Activated gamma-delta T cell treated with Interleukin-2 at 50 U/mL for 16 hours (primary cell): Measurements from ENCODE around the gene PPP1R14C.
"Not testable (repeated sequence)": the region's sequence is repeated elsewhere in the genome, so short reads cannot be mapped to it uniquely, and the experiment has no call there.

ENCODE experiments used
- DNase-seq: peaks from one replicate; pipeline ENCODE4 v3.0.0-alpha.2; 2020

The PPP1R14C gene

GRCh38 chr6:150228072-150228733 lies 85.4 kb downstream of the PPP1R14C start:
- no peak for DNase-seq

DNA sequence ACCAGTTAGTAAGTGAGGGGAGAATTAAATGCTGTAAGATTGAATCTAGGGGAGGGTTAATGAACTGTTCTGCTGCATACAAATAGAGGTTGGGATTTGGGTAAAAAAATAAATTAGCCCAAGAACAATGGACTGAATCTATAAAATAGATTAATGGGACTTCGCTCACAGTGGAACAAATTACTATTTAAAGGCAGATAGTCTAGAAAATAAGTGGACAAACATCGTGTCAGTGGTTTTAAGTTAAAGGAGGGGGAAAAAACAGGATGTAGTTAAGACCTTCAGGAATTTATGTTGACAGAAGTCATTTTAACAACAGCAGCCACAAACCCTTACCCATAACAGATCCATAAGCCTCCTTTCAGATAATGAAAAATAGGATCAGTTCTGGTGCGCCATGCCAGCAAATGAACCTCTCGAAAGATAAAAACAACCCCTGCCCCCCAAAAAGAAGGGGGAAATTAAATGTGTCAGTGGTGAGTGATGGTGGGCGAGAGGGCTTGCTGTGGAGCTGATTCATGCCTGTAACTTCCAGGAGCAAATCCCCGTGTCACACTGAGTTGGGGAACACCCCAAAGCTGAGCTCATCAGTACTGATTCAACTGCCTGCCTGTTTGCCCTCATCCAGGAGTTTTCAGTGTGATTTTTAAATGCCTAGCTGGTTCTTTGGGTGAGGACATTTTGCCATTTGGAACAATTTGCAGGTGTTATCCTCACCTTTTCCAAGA lies 86.8 kb downstream of the PPP1R14C start:
- no peak for DNase-seq

DNA sequence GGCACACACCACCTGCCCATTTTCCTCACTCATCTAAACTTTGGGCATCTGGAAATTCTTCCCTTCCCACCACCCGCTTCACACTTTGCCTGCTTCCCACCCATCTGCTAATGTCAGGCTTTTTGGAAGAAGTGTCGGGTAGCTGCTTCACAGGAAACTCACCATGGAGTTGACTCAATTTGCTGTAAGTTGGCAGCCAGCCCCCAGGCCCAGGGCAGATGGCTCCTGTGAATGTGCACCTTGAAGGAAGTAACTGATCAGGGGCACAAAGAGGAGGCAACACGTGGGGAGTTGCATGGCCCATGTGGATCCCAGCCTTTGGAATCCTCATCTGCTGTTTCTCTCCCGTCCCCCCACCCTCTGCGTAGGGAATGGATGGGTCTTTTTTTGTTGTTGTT lies 87.3 kb downstream of the PPP1R14C start:
- DNase-seq, result no peak

DNA sequence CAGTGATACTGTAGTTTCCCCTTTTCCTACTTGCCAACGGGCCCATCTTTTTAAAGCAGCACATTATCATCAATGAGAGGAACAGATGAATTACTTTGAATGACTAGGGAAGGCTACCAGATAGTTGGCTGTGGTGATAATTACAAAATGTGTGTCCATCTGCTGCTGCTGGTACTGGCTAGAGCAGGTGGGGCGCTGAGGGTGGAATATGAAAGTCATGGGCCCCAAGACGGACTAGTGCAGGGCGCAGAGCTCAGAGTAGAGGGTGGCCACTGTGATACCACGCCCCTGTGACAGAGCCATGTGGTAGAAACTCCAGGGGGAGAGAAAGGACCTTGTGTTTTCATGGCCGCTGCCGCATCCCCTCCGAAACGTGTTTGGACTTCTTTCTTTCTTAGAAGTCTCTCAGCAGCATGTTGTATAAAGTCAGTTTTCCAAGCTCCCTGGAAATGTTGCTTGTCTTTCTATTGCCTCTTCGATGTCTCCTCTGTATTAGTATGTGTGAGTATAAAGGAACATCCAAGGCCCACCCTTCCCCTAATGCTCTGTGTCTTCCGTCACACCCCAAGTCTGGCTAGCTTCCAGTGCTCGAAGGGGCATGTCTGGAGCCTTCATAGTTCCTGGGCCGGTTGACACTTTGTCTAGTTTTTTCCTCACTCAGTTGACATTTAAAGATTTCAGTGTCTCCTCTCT lies 88.1 kb downstream of the PPP1R14C start:
- DNase-seq, result no peak

DNA sequence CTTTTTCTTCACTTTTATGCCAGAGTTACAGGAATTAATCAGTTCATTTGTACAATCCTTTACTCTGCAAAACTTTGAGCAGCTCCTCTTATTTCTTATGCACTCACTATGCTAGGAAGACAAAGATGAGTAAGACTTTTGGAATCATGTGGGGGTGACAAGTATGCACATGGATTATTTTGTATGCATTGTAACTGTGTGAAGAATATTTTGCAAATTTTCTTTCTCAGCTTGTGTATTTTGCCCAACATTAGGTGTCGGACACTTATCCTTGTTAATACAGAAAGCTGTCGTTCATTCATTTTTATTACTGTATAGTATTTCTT lies 88.6 kb downstream of the PPP1R14C start:
- DNase-seq, result no peak

- no peak for DNase-seq
Observed at GRCh38 chr6:150233843-150234269, 91.0 kb downstream of the PPP1R14C start.

- no peak for DNase-seq
Observed at GRCh38 chr6:150235218-150235617, 92.4 kb downstream of the PPP1R14C start.

- DNase-seq, result no peak
Observed at GRCh38 chr6:150236114-150236513, 93.3 kb downstream of the PPP1R14C start.

- DNase-seq, result no peak
Observed at GRCh38 chr6:150236544-150236943, 93.7 kb downstream of the PPP1R14C start.

- DNase-seq, result no peak
Observed at GRCh38 chr6:150237626-150238025, 94.8 kb downstream of the PPP1R14C start.

DNA sequence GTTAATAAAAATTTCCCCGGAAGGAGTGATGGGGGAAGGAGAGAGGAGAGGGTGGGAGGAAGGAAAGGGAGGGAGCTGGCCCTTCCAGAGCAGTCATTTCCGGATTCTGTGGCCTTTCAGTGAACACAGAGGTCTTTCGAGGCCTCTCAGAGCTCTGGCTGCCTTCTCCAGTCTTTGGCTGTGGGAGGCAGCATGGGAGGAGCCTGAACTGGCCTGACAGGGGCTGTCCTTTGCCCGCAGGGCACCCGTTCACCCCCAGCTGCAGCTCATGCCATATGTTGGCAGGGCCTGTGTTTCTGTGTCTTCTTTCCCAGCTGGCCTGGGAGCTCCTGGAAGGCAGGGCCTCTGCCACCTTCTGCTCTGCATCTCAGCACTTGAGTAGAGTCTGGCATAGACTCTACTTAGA lies 95.5 kb downstream of the PPP1R14C start:
- DNase-seq, result no peak

DNA sequence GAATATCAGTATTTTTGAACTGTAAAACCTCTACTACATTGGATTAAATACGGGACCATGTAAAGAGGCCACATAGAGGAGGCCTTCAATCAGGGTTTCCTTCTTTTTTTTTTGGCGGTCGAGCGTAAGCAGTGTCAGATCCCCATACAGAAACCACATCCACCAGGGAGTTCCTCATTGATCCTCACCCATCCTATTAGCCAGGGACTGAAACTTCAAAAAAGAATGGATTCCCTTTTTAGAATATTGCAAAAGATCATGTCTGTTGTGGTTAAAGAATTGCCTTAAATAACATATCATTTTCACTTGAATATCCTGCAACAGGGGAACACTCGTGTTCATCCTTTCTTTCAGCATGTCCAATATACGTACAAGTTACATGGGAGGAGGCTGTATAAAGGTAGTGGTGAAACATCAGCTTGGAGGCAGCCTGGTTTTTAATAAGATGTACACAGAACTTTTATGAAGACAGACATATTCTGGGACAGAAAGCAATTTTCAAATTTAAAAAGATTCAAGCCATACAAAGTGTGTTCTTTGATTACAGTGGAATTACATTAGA lies 96.1 kb downstream of the PPP1R14C start:
- DNase-seq, result no peak

GRCh38 chr6:150241756-150242155 lies 98.9 kb downstream of the PPP1R14C start:
- DNase-seq, result not testable (repeated sequence)

DNA sequence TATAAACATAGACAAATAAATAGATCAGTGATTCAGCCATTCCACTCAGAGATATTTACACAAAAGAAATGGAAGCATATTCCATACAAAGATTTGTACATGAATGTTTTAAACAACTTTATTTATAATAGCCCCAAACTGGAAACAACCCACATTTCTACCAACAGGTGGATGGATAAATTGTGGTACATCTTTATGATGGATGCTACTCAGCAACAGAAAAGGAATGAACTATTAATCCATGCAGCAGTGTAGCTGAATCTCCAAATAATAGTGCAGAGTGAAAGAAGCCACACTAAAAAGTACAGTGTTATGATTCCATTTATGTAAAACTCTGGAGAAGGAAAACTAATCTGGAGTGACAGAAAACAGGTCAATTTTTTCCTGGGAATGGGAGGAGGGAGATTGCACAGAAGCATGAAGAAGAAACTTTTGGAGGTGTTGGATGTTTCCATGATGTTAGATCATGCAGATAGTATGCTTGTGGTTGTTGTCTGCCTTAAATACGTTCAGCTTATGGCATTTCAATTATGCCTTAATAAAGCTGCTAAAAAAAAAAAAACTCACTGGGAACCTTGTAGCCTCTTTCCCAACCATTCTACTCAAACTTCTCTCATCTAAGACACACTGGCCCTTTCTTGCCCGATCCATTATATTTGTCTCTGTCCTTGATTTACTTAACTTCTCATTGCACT lies 100.9 kb downstream of the PPP1R14C start:
- no peak for DNase-seq

DNA sequence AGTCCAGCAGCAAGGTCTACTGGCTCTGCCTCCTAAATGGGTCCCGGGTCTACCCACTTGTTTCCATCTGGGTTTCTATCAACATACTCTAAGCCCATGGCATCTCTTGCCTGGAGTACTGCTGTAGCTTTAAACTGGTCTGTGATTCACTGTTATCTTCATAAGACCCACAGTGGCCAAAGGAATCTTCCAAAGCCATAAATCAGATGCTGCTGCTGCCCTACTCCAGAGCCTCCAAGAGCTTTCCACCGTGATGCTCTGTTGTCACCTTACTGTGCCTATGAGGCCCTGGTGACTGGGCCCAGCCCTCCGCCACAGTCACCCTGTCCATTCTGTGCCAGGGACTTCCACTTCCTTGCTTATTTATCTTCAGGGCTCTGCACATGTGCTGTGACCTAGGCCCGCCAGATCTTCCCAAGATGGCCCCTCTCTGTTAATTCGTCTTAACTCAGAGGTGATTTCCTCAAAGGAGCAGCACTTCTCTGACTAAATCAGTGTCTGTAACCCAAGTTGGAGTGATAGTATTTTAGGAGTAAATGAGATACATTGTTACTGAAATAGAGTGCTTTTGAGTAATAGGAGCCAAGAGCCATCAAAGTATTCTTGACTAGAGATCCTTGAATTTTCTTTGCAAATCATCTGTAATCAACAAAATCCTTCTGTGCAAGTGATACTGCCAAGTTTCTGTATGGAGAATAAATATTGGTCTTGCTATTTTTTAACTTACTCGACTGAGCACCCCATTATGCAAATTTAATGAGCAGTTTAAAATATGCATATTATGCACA lies 102.5 kb downstream of the PPP1R14C start:
- DNase-seq, result no peak

DNA sequence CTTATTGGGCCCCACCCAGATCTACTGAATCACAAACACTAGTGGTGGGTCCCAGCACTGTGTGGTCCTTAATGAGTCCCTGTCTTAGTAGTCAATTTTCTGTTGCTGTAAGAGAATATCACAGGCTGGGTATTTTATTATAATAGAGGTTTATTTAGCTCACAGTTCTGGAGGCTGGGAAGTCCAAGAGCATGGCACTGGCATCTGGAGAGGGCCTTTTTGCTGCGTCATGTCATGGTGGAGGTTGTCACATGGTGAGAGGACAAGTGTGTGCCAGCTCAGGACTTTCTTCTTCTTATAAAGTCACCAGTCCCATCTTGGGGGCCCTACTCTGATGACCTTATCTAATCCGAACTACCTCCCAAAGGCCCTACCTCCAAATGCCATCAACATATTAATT lies 105.0 kb downstream of the PPP1R14C start:
- DNase-seq, result no peak

GRCh38 chr6:150248300-150248699 lies 105.5 kb downstream of the PPP1R14C start:
- DNase-seq, result no peak

GRCh38 chr6:150249261-150249660 lies 106.4 kb downstream of the PPP1R14C start:
- no peak for DNase-seq

DNA sequence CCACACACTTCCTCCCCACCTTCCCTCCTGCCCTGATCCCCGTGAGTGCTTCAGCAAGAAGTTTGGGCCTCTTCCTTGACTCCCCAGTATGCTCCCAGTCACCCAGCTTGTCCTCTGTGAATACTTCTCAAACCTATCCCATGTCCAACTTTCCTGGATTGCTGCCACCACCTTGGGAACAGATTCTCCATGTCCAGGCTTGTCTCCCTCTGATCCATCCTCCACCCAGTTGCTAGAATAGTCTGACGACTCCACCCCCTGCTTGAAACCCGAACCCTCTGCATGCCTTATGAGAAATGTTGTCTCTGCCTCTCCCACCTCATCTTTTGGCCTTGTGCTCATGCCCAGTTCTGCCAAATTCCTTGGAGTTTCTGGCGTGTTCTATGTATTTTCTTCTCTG lies 108.0 kb downstream of the PPP1R14C start:
- no peak for DNase-seq

- no peak for DNase-seq
Observed at GRCh38 chr6:150251566-150252186, 108.8 kb downstream of the PPP1R14C start.

DNA sequence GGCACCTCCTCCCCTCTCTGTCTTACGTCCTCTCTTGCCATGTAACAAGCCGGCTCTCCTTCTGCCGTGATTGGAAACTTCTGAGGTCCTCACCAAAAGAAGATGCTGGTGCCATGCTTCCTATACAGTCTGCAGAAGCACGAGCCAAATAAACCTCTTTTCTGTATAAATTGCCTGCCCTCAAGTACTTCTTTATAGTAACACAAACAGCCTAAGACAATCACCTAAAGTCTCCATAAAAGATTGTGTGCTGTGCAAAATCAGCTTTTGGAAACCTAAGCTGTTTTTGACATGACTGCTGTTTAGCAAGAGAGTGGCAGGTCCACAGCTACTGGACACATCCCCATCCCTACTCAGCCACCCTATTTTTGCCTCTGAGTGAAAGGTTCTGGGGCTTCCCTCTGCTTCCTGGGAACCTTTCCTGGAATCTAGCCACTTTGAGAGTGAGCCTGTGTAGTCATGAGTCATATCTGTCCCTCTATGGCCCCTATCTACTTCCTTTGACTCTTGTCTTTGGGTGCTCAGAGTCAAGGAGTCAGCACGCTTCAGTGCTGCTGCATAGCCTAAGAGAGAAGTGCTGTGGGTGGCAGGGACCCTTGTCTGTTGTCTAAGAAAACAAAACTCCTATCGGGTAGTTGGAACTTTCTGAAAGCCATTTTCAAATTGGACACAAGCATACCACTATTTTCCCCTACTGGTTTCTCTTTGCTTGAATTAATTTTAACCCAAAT lies 110.0 kb downstream of the PPP1R14C start:
- DNase-seq, result no peak
